ENCODE data around the gene IGFBP1. TPM values are rescaled to one million over a fixed set of nuclear protein-coding genes. Genes with fewer than 3 reads are reported as not detected.

Gene IGFBP1
- total RNA-seq, 4 donors from 2014 or later, result 0.48 TPM; not detected in 3

GRCh38 chr7:45890125-45890901, 2.0 kb downstream of the IGFBP1 start:
- Histone ChIP-seq H3K4me3 (no peak overlapping the region), H3K27me3 (peaks cover 62% of the 10 kb centered on the region), H3K36me3 (no peaks in the 10 kb centered on the region), H3K4me1 (peaks cover 12% of the 10 kb centered on the region), H3K27ac (no peak overlapping the region), H3K9me3 (no peaks in the 10 kb centered on the region)
- 93% methylated on average over 7 of the region's 8 CpGs for WGBS
- DNase-seq (ENCODE audit: low spot score in 2 of 2), result no peak
- TF ChIP-seq POLR2AphosphoS5 (IDR thresholded peaks at IDR 0.05), result no peak
- no peak for TF ChIP-seq POLR2A (IDR thresholded peaks at IDR 0.05)
- no peak for TF ChIP-seq CTCF (IDR thresholded peaks at IDR 0.05)
- no peak for TF ChIP-seq EP300 (IDR thresholded peaks at IDR 0.05)

- Histone ChIP-seq H3K36me3 (no peaks in the 10 kb centered on the region), H3K4me3 (no peak overlapping the region), H3K9me3 (no peaks in the 10 kb centered on the region), H3K27ac (no peak overlapping the region), H3K4me1 (peaks cover 12% of the 10 kb centered on the region), H3K27me3 (peaks cover 56% of the 10 kb centered on the region)
- no peak for DNase-seq (ENCODE audit: low spot score in 2 of 2)
- TF ChIP-seq POLR2A (IDR thresholded peaks at IDR 0.05) (no peak), POLR2AphosphoS5 (IDR thresholded peaks at IDR 0.05) (no peak), CTCF (IDR thresholded peaks at IDR 0.05) (peak; percentile 51 to 57), EP300 (IDR thresholded peaks at IDR 0.05) (no peak)
- 39% methylated on average over 6 of the region's 6 CpGs for WGBS
These were observed 2.7 kb downstream of the IGFBP1 start for GRCh38 chr7:45890902-45891461.

- Histone ChIP-seq H3K27ac (no peak overlapping the region), H3K36me3 (no peaks in the 10 kb centered on the region), H3K9me3 (no peaks in the 10 kb centered on the region), H3K27me3 (peaks cover 49% of the 10 kb centered on the region), H3K4me1 (peaks cover 12% of the 10 kb centered on the region), H3K4me3 (no peak overlapping the region)
- TF ChIP-seq POLR2A (IDR thresholded peaks at IDR 0.05), result no peak
- TF ChIP-seq EP300 (IDR thresholded peaks at IDR 0.05), result no peak
- TF ChIP-seq CTCF (IDR thresholded peaks at IDR 0.05), result no peak
- no peak for TF ChIP-seq POLR2AphosphoS5 (IDR thresholded peaks at IDR 0.05)
- 80% methylated on average over 9 of the region's 10 CpGs for WGBS
- DNase-seq (ENCODE audit: low spot score in 2 of 2), result no peak
These were observed 3.4 kb downstream of the IGFBP1 start for GRCh38 chr7:45891462-45892402.

GRCh38 chr7:45892407-45893035, 4.2 kb downstream of the IGFBP1 start:
- Histone ChIP-seq H3K4me1 (peaks cover 12% of the 10 kb centered on the region), H3K9me3 (no peaks in the 10 kb centered on the region), H3K36me3 (no peaks in the 10 kb centered on the region), H3K4me3 (no peak overlapping the region), H3K27me3 (peaks cover 41% of the 10 kb centered on the region), H3K27ac (no peak overlapping the region)
- 75% methylated on average over 6 of the region's 6 CpGs for WGBS
- TF ChIP-seq POLR2A (IDR thresholded peaks at IDR 0.05), result no peak
- no peak for TF ChIP-seq POLR2AphosphoS5 (IDR thresholded peaks at IDR 0.05)
- TF ChIP-seq CTCF (IDR thresholded peaks at IDR 0.05), result no peak
- DNase-seq (ENCODE audit: low spot score in 2 of 2), result no peak
